Smooth muscle cell (in vitro differentiated cells): ENCODE measurements around the gene OPRL1. TPM values are rescaled to one million over a fixed set of nuclear protein-coding genes. Genes with fewer than 3 reads are reported as not detected.
A peak's percentile ranks its signal among the peaks of the same experiment; 100 is the strongest.

Experiments used
- DNase-seq: peaks from one replicate; lab custom pipeline; 2025; ENCODE audit not compliant: unreplicated experiment; lab: John Stamatoyannopoulos, UW
- H2AFZ ChIP-seq: fragments of 200-600 bp; sonication (generic); 2 replicates; pipeline ENCODE4 v1.6.0; 2016; ENCODE audit warnings: antibody characterized with exemption, low read depth, mild to moderate bottlenecking
- H3F3A ChIP-seq: fragments of 200-600 bp; sonication (generic); 2 replicates; pipeline ENCODE4 v1.6.0; 2017; ENCODE audit warnings: antibody characterized with exemption, low read depth
- H3K27ac ChIP-seq: fragments of 200-600 bp; sonication (generic); 2 replicates; pipeline ENCODE4 v1.5.1; 2016; ENCODE audit warnings: low read depth, mild to moderate bottlenecking
- H3K27me3 ChIP-seq: fragments of 200-600 bp; sonication (generic); 2 replicates; pipeline ENCODE4 v1.6.1; 2016; ENCODE audit warnings: low read depth, mild to moderate bottlenecking
- H3K36me3 ChIP-seq: fragments of 200-600 bp; sonication (generic); 2 replicates; pipeline ENCODE4 v1.5.1; 2016; ENCODE audit warnings: low read depth
- H3K4me1 ChIP-seq: fragments of 200-600 bp; sonication (generic); 2 replicates; pipeline ENCODE4 v1.5.1; 2016; ENCODE audit warnings: low read depth
- H3K4me2 ChIP-seq: fragments of 200-600 bp; sonication (generic); 2 replicates; pipeline ENCODE4 v1.6.0; 2016; ENCODE audit warnings: mild to moderate bottlenecking
- H3K4me3 ChIP-seq: fragments of 200-600 bp; sonication (generic); 2 replicates; pipeline ENCODE4 v1.5.1; 2016; ENCODE audit warnings: mild to moderate bottlenecking
- H3K79me2 ChIP-seq: fragments of 200-600 bp; sonication (generic); 2 replicates; pipeline ENCODE4 v1.6.0; 2016; ENCODE audit warnings: low read depth, mild to moderate bottlenecking
- H3K9ac ChIP-seq: fragments of 200-600 bp; sonication (generic); 2 replicates; pipeline ENCODE4 v1.6.0; 2016; ENCODE audit warnings: low read depth
- H3K9me3 ChIP-seq: fragments of 200-600 bp; sonication (generic); replicated peaks from 2 replicates; pipeline ENCODE4 v1.5.1; 2016; ENCODE audit warnings: low read depth
- H4K20me1 ChIP-seq: fragments of 200-600 bp; sonication (generic); 2 replicates; pipeline ENCODE4 v1.6.0; 2016; ENCODE audit warnings: low read depth
- CTCF ChIP-seq: fragments of 200-600 bp; sonication (generic); IDR thresholded peaks from 2 replicates; pipeline ENCODE4 v1.5.1; 2017; ENCODE audit warnings: borderline replicate concordance, mild to moderate bottlenecking, antibody characterized with exemption; ENCODE audit not compliant: insufficient read depth, poor library complexity, severe bottlenecking
- WGBS: methylation state at CpG from one replicate; pipeline ENCODE4 v1.1.7; 2016; ENCODE audit warnings: low lambda C conversion rate; 5-methylcytosine and 5-hydroxymethylcytosine counted together
- polyA plus RNA-seq: library from polyadenylated mRNA; unstranded; fragments of >200 nt; fragmentation: Nextera tagmentation; extraction: Ambion mirVana; gene quantifications from 2 replicates; pipeline ENCODE4 v1.2.1, GENCODE V29; 2016
- total RNA-seq: library from RNA; depleted of rRNA; stranded (reverse); fragments of >200 nt; gene quantifications from 2 replicates; pipeline ENCODE4 v1.2.3, GENCODE V29; 2014

OPRL1 gene
- total and polyA plus RNA-seq, 2 experiments from 2014 or later = 3.1 to 6.4 TPM

- WGBS = 29% methylated on average over 13 of the region's 13 CpGs
Observed at GRCh38 chr20:64082820-64083377, 3.0 kb downstream of the OPRL1 start.

GRCh38 chr20:64083378-64083803 lies 3.5 kb downstream of the OPRL1 start:
- Histone ChIP-seq H3K9me3 (no peaks in the 10 kb centered on the region), H3K27me3 (peaks cover 26% of the 10 kb centered on the region), H3K79me2 (no peaks in the 10 kb centered on the region), H3F3A (peaks cover 14% of the 10 kb centered on the region), H3K9ac (no peak overlapping the region), H4K20me1 (no peaks in the 10 kb centered on the region), H3K4me3 (peak overlapping the region; percentile 75), H3K36me3 (no peaks in the 10 kb centered on the region), H3K27ac (no peak overlapping the region), H2AFZ (peak overlapping the region; percentile 86), H3K4me2 (peak overlapping the region; percentile 98), H3K4me1 (peaks cover 18% of the 10 kb centered on the region)
- peak; percentile 48 for TF ChIP-seq CTCF
- WGBS = 9% methylated on average over 13 of the region's 52 CpGs
- DNase-seq = peak; percentile 49

More at GRCh38 chr20:64082820-64083377, 3.0 kb downstream of the OPRL1 start:
- Histone ChIP-seq H3K36me3 (no peaks in the 10 kb centered on the region), H3K4me2 (peak overlapping the region; percentile 98), H3K27ac (no peak overlapping the region), H3K4me1 (peaks cover 18% of the 10 kb centered on the region), H3K9ac (no peak overlapping the region), H4K20me1 (no peaks in the 10 kb centered on the region), H3K4me3 (peak overlapping the region; percentile 75), H3F3A (peaks cover 14% of the 10 kb centered on the region), H3K27me3 (peaks cover 26% of the 10 kb centered on the region), H2AFZ (no peak overlapping the region), H3K79me2 (no peaks in the 10 kb centered on the region), H3K9me3 (no peaks in the 10 kb centered on the region)
- no peak for TF ChIP-seq CTCF
- DNase-seq = no peak

- H3K4me3 ChIP-seq = peak within 1 kb of the TSS; percentile 75
- 5% methylated on average over 76 of the region's 86 CpGs for WGBS
- peaks cover 14% of the 10 kb centered on the region for H3F3A ChIP-seq
- H2AFZ ChIP-seq = peak within 1 kb of the TSS; percentile 86
- H3K27ac ChIP-seq = no peak within 1 kb of the TSS
- no peaks in the 10 kb centered on the region for H3K9me3 ChIP-seq
- DNase-seq = no peak
- no peak for TF ChIP-seq CTCF
- H3K79me2 ChIP-seq = no peaks in the 10 kb centered on the region
- no peaks in the 10 kb centered on the region for H4K20me1 ChIP-seq
- peaks cover 26% of the 10 kb centered on the region for H3K27me3 ChIP-seq
- H3K4me1 ChIP-seq = peaks cover 15% of the 10 kb centered on the region
- H3K4me2 ChIP-seq = peak within 1 kb of the TSS; percentile 98
- H3K36me3 ChIP-seq = no peaks in the 10 kb centered on the region
- H3K9ac ChIP-seq = no peak within 1 kb of the TSS
Observed at GRCh38 chr20:64083804-64084684, 4.2 kb downstream of the OPRL1 start, which contains the start of gene LKAAEAR1. TSS of gene LKAAEAR1 (minus strand) at chr20:64084398. CDS start at chr20:64084219, 179 bp downstream.
